ENCODE data around the gene ZNF362. TPM values are rescaled to one million over a fixed set of nuclear protein-coding genes. Genes with fewer than 3 reads are reported as not detected.
"Not testable (repeated sequence)": the region's sequence is repeated elsewhere in the genome, so short reads cannot be mapped to it uniquely, and the experiment has no call there.

ZNF362 gene
- total and polyA plus RNA-seq, 2 experiments from 2014 or later, result 9.7 to 26.0 TPM

- Histone ChIP-seq H3F3A (ENCODE audit: insufficient read depth) (no peaks in the 10 kb centered on the region), H3K4me3 (no peak overlapping the region), H2AFZ (no peak overlapping the region), H3K27me3 (replicated peaks; ENCODE audit: insufficient read depth) (no peaks in the 10 kb centered on the region), H3K79me2 (ENCODE audit: insufficient read depth) (no peaks in the 10 kb centered on the region), H3K27ac (no peak overlapping the region), H3K9me3 (ENCODE audit: low read depth) (no peaks in the 10 kb centered on the region), H4K20me1 (ENCODE audit: insufficient read depth) (no peaks in the 10 kb centered on the region), H3K4me1 (ENCODE audit: insufficient read depth) (no peaks in the 10 kb centered on the region), H3K9me2 (ENCODE audit: insufficient read depth) (no peaks in the 10 kb centered on the region), H3K4me2 (ENCODE audit: unreplicated experiment) (no peak overlapping the region), H3K36me3 (ENCODE audit: low read depth) (no peaks in the 10 kb centered on the region), H3K9ac (no peak overlapping the region)
- 66 to 77% methylated on average over 4 of the region's 4 CpGs for WGBS, 2 experiments (ENCODE audit: low coverage in 1 of 2, low lambda C conversion rate in 2 of 2, missing lambda C conversion rate in 2 of 2)
- TF ChIP-seq EZH2 (IDR thresholded peaks at IDR 0.05; ENCODE audit: insufficient read depth, poor library complexity, severe bottlenecking) (no peak), EZH2phosphoT487 (IDR thresholded peaks at IDR 0.05; ENCODE audit: insufficient read depth, low read depth) (no peak)
- in situ Hi-C loops (cut with MboI), result no loop called here
- no peak for DNase-seq
These were observed 22.2 kb upstream of the ZNF362 start for GRCh38 chr1:33234131-33234530.

- Histone ChIP-seq H3K27ac (no peak overlapping the region), H2AFZ (no peak overlapping the region), H3K4me2 (ENCODE audit: unreplicated experiment) (no peak overlapping the region), H3K9me3 (ENCODE audit: low read depth) (no peaks in the 10 kb centered on the region), H3K9ac (no peak overlapping the region), H3K4me1 (ENCODE audit: insufficient read depth) (no peaks in the 10 kb centered on the region), H3K79me2 (ENCODE audit: insufficient read depth) (no peaks in the 10 kb centered on the region), H4K20me1 (ENCODE audit: insufficient read depth) (no peaks in the 10 kb centered on the region), H3F3A (ENCODE audit: insufficient read depth) (no peaks in the 10 kb centered on the region), H3K4me3 (no peak overlapping the region), H3K27me3 (replicated peaks; ENCODE audit: insufficient read depth) (peaks cover 2% of the 10 kb centered on the region; the same call in 1 of the 2 replicates), H3K9me2 (ENCODE audit: insufficient read depth) (no peaks in the 10 kb centered on the region), H3K36me3 (ENCODE audit: low read depth) (no peaks in the 10 kb centered on the region)
- in situ Hi-C loops (cut with MboI), result no loop called here
- DNase-seq, result no peak
- TF ChIP-seq EZH2phosphoT487 (IDR thresholded peaks at IDR 0.05; ENCODE audit: insufficient read depth, low read depth) (no peak), EZH2 (IDR thresholded peaks at IDR 0.05; ENCODE audit: insufficient read depth, poor library complexity, severe bottlenecking) (no peak)
- WGBS, 2 experiments (ENCODE audit: low coverage in 1 of 2, low lambda C conversion rate in 2 of 2, missing lambda C conversion rate in 2 of 2), result 76 to 85% methylated on average over 7 of the region's 7 CpGs
These were observed 21.7 kb upstream of the ZNF362 start for GRCh38 chr1:33234588-33234990.

- no peaks in the 10 kb centered on the region for H3K9me2 ChIP-seq (ENCODE audit: insufficient read depth)
- no peaks in the 10 kb centered on the region for H4K20me1 ChIP-seq (ENCODE audit: insufficient read depth)
- H3K27me3 ChIP-seq (replicated peaks; ENCODE audit: insufficient read depth), result peaks cover 10% of the 10 kb centered on the region; the same call in 1 of the 2 replicates
- H3K79me2 ChIP-seq (ENCODE audit: insufficient read depth), result no peaks in the 10 kb centered on the region
- no peak for DNase-seq
- TF ChIP-seq EZH2 (IDR thresholded peaks at IDR 0.05; ENCODE audit: insufficient read depth, poor library complexity, severe bottlenecking) (no peak), EZH2phosphoT487 (IDR thresholded peaks at IDR 0.05; ENCODE audit: insufficient read depth, low read depth) (no peak)
- no peak overlapping the region for H3K9ac ChIP-seq
- H3F3A ChIP-seq (ENCODE audit: insufficient read depth), result no peaks in the 10 kb centered on the region
- H3K4me3 ChIP-seq, result no peak overlapping the region
- 72 to 86% methylated on average over 2 of the region's 2 CpGs for WGBS, 2 experiments (ENCODE audit: low coverage in 1 of 2, low lambda C conversion rate in 2 of 2, missing lambda C conversion rate in 2 of 2)
- no peaks in the 10 kb centered on the region for H3K36me3 ChIP-seq (ENCODE audit: low read depth)
- no peak overlapping the region for H3K4me2 ChIP-seq (ENCODE audit: unreplicated experiment)
- in situ Hi-C loops (cut with MboI), result no loop called here
- no peak overlapping the region for H2AFZ ChIP-seq
- no peak overlapping the region for H3K27ac ChIP-seq
- no peaks in the 10 kb centered on the region for H3K9me3 ChIP-seq (ENCODE audit: low read depth)
- H3K4me1 ChIP-seq (ENCODE audit: insufficient read depth), result no peaks in the 10 kb centered on the region
These were observed 20.8 kb upstream of the ZNF362 start for GRCh38 chr1:33235521-33235920.

- Histone ChIP-seq H3K4me3 (no peak overlapping the region), H3K9ac (no peak overlapping the region), H3K4me1 (ENCODE audit: insufficient read depth) (no peaks in the 10 kb centered on the region), H3K27me3 (replicated peaks; ENCODE audit: insufficient read depth) (peaks cover 10% of the 10 kb centered on the region; the same call in 1 of the 2 replicates), H3K36me3 (ENCODE audit: low read depth) (no peaks in the 10 kb centered on the region), H3K9me2 (ENCODE audit: insufficient read depth) (no peaks in the 10 kb centered on the region), H2AFZ (no peak overlapping the region), H3K9me3 (ENCODE audit: low read depth) (no peaks in the 10 kb centered on the region), H3K27ac (no peak overlapping the region), H3K79me2 (ENCODE audit: insufficient read depth) (no peaks in the 10 kb centered on the region), H3K4me2 (ENCODE audit: unreplicated experiment) (no peak overlapping the region), H4K20me1 (ENCODE audit: insufficient read depth) (no peaks in the 10 kb centered on the region), H3F3A (ENCODE audit: insufficient read depth) (no peaks in the 10 kb centered on the region)
- in situ Hi-C loops (cut with MboI), result no loop called here
- no peak for TF ChIP-seq EZH2 (IDR thresholded peaks at IDR 0.05; ENCODE audit: insufficient read depth, poor library complexity, severe bottlenecking)
- TF ChIP-seq EZH2phosphoT487 (IDR thresholded peaks at IDR 0.05; ENCODE audit: insufficient read depth, low read depth), result no peak
- DNase-seq, result no peak
- 73 to 84% methylated on average over 2 of the region's 2 CpGs for WGBS, 2 experiments (ENCODE audit: low coverage in 1 of 2, low lambda C conversion rate in 2 of 2, missing lambda C conversion rate in 2 of 2)
These were observed 19.8 kb upstream of the ZNF362 start for GRCh38 chr1:33236498-33236897.

GRCh38 chr1:33237579-33237978 is 18.7 kb upstream of the ZNF362 start:
- Histone ChIP-seq H3K9me3 (ENCODE audit: low read depth) (no peaks in the 10 kb centered on the region), H3K4me2 (ENCODE audit: unreplicated experiment) (no peak overlapping the region), H3K9ac (no peak overlapping the region), H3K27ac (no peak overlapping the region), H3K36me3 (ENCODE audit: low read depth) (no peaks in the 10 kb centered on the region), H3K79me2 (ENCODE audit: insufficient read depth) (no peaks in the 10 kb centered on the region), H3F3A (ENCODE audit: insufficient read depth) (no peaks in the 10 kb centered on the region), H3K4me1 (ENCODE audit: insufficient read depth) (no peaks in the 10 kb centered on the region), H3K27me3 (replicated peaks; ENCODE audit: insufficient read depth) (peaks cover 15% of the 10 kb centered on the region; the same call in 1 of the 2 replicates), H3K9me2 (ENCODE audit: insufficient read depth) (no peaks in the 10 kb centered on the region), H2AFZ (no peak overlapping the region; the same call in 1 of the 2 replicates), H3K4me3 (no peak overlapping the region), H4K20me1 (ENCODE audit: insufficient read depth) (no peaks in the 10 kb centered on the region)
- no peak for DNase-seq
- in situ Hi-C loops (cut with MboI), result no loop called here
- WGBS, 2 experiments (ENCODE audit: low coverage in 1 of 2, low lambda C conversion rate in 2 of 2, missing lambda C conversion rate in 2 of 2), result 45 to 58% methylated on average over 6 of the region's 6 CpGs
- TF ChIP-seq EZH2 (IDR thresholded peaks at IDR 0.05; ENCODE audit: insufficient read depth, poor library complexity, severe bottlenecking) (no peak), EZH2phosphoT487 (IDR thresholded peaks at IDR 0.05; ENCODE audit: insufficient read depth, low read depth) (no peak)

- H3F3A ChIP-seq (ENCODE audit: insufficient read depth); H3K36me3 ChIP-seq (ENCODE audit: low read depth); H3K9ac ChIP-seq; H3K79me2 ChIP-seq (ENCODE audit: insufficient read depth); DNase-seq; H4K20me1 ChIP-seq (ENCODE audit: insufficient read depth); H3K4me1 ChIP-seq (ENCODE audit: insufficient read depth); H3K4me3 ChIP-seq; H3K9me2 ChIP-seq (ENCODE audit: insufficient read depth); H3K27ac ChIP-seq; H3K4me2 ChIP-seq (ENCODE audit: unreplicated experiment); H3K9me3 ChIP-seq (ENCODE audit: low read depth); in situ Hi-C loops (cut with MboI); H2AFZ ChIP-seq: not testable (repeated sequence)
- H3K27me3 ChIP-seq (replicated peaks; ENCODE audit: insufficient read depth), result peaks cover 15% of the 10 kb centered on the region; the same call in 1 of the 2 replicates
- WGBS, 2 experiments (ENCODE audit: low coverage in 1 of 2, low lambda C conversion rate in 2 of 2, missing lambda C conversion rate in 2 of 2), result 94 to 95% methylated on average over 6 of the region's 6 CpGs
These were observed 18.0 kb upstream of the ZNF362 start for GRCh38 chr1:33238194-33238724.

GRCh38 chr1:33239410-33239809 is 16.9 kb upstream of the ZNF362 start:
- H3K36me3 ChIP-seq (ENCODE audit: low read depth); H3K27ac ChIP-seq; DNase-seq; H2AFZ ChIP-seq; H3K9me2 ChIP-seq (ENCODE audit: insufficient read depth); H3K9ac ChIP-seq; H3F3A ChIP-seq (ENCODE audit: insufficient read depth); H3K4me2 ChIP-seq (ENCODE audit: unreplicated experiment); H3K4me3 ChIP-seq; H3K9me3 ChIP-seq (ENCODE audit: low read depth); H3K79me2 ChIP-seq (ENCODE audit: insufficient read depth); H4K20me1 ChIP-seq (ENCODE audit: insufficient read depth); H3K4me1 ChIP-seq (ENCODE audit: insufficient read depth); in situ Hi-C loops (cut with MboI): not testable (repeated sequence)
- peaks cover 15% of the 10 kb centered on the region; the same call in 1 of the 2 replicates for H3K27me3 ChIP-seq (replicated peaks; ENCODE audit: insufficient read depth)
- WGBS, 2 experiments (ENCODE audit: low coverage in 1 of 2, low lambda C conversion rate in 2 of 2, missing lambda C conversion rate in 2 of 2), result 51 to 52% methylated on average over 9 of the region's 9 CpGs
